Panc1 (cell line): ENCODE results near the gene ADGRL3.

Experiments
- CTCF ChIP-seq: fragments of 450-650 bp; IDR thresholded peaks from 2 replicates; pipeline ENCODE4 v1.5.1; 2017; ENCODE audit warnings: mild to moderate bottlenecking
- POLR2AphosphoS5 ChIP-seq: IDR thresholded peaks from 2 replicates; pipeline ENCODE4 v1.6.1; 2012; ENCODE audit warnings: mild to moderate bottlenecking, low read depth, low read length, moderate library complexity
- TCF7L2 ChIP-seq: IDR thresholded peaks from 2 replicates; pipeline ENCODE4 v1.6.1; 2011; ENCODE audit warnings: mild to moderate bottlenecking, low read depth, low read length, inconsistent platforms

GRCh38 chr4:61440321-61440720, 240.2 kb downstream of the ADGRL3 start:
- TF ChIP-seq POLR2AphosphoS5 (no peak), CTCF (no peak), TCF7L2 (no peak)
